ENCODE data around the gene VASN. TPM values are rescaled to one million over a fixed set of nuclear protein-coding genes. Genes with fewer than 3 reads are reported as not detected.

The VASN gene
- total RNA-seq, 2 donors from 2014 or later, result 10.4 to 12.1 TPM

DNA sequence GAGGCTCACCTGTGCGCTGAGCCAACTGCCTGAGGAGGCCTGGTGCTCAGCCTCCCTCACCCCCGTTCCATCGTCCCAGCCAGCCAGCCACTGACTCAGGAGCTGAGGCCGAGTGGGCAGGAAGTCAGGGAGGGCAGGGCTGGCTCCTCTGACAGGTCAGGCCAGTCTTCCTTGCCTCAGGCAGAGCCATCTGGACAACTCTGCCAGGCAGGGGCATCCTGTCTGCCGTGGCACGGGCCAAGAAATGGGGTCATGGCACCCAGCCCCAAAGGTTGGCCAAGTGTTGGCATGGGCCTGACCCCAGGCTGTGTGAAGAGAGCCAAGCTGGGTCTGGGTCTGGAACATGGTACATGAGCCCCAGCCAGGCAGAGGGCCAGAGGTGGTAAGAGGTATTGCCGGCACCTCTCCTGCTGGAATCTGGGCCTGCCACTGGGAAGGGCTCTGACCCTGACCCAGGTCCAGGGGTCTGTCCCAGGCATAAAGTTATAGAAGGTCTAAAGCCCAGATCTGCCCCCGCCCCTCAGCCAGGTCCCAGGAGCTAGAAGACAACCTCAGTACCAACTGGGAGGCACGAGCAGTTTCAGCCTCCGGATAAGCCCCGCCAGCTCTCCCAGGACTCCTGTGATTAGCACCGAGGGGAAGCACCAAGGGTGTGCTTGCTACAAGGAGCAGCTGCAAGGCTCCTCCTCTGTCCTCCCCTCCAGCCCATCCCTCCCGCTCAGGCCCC is 2.5 kb upstream of the VASN start:
- WGBS, 2 experiments (ENCODE audit: insufficient coverage in 1 of 2, insufficient read length in 1 of 2), result 86 to 93% methylated on average over 11 to 13 of the region's 13 CpGs
- Histone ChIP-seq H3K9me3 (ENCODE audit: control insufficient read depth, low read length) (no peaks in the 10 kb centered on the region), H3K27ac (ENCODE audit: low read depth, low read length) (no peak overlapping the region), H3K4me3 (ENCODE audit: low read length) (no peak overlapping the region), H3K4me1 (ENCODE audit: control insufficient read depth, insufficient read depth, low read length) (peaks cover 16% of the 10 kb centered on the region), H3K9ac (ENCODE audit: extremely low read depth, low read length, poor library complexity, severe bottlenecking) (no peak overlapping the region), H3K36me3 (ENCODE audit: control insufficient read depth, insufficient read depth, low read length) (no peaks in the 10 kb centered on the region), H3K27me3 (ENCODE audit: control insufficient read depth, insufficient read depth, low read length, poor library complexity, severe bottlenecking) (no peaks in the 10 kb centered on the region)
- no peaks in the 10 kb centered on the region for H3K9me3 Mint-ChIP-seq
- no peaks in the 10 kb centered on the region for H3K36me3 Mint-ChIP-seq (ENCODE audit: low read depth)
- TF ChIP-seq, protein P1, sequence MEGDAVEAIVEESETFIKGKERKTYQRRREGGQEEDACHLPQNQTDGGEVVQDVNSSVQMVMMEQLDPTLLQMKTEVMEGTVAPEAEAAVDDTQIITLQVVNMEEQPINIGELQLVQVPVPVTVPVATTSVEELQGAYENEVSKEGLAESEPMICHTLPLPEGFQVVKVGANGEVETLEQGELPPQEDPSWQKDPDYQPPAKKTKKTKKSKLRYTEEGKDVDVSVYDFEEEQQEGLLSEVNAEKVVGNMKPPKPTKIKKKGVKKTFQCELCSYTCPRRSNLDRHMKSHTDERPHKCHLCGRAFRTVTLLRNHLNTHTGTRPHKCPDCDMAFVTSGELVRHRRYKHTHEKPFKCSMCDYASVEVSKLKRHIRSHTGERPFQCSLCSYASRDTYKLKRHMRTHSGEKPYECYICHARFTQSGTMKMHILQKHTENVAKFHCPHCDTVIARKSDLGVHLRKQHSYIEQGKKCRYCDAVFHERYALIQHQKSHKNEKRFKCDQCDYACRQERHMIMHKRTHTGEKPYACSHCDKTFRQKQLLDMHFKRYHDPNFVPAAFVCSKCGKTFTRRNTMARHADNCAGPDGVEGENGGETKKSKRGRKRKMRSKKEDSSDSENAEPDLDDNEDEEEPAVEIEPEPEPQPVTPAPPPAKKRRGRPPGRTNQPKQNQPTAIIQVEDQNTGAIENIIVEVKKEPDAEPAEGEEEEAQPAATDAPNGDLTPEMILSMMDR (conservative IDR thresholded peaks at IDR 0.05), result no peak
- no peaks in the 10 kb centered on the region for H3K27me3 Mint-ChIP-seq (ENCODE audit: insufficient read depth)
- no peak overlapping the region for H3K27ac Mint-ChIP-seq
- H3K4me3 Mint-ChIP-seq, result no peak overlapping the region
- no peak for DNase-seq
- peaks cover 16% of the 10 kb centered on the region for H3K4me1 Mint-ChIP-seq

DNA sequence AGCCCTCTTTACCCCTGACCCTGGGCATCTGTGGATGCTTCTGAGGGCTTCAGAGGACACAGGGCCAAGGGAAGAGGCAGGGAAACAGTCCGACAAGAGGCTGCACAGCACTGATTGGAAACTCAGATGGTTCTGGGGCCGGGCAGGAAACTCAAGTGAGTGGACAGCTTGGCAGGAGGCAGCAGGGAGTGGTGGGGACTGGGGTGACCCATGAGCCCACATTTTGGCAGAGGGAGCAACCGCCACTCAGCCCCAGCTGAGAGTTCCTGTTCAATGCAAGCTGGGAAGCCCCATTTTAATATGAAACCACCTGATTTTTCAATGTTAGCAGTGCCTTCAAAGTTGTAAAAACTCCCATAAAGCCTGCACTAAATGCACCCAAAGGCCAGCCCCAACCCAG is 1.5 kb upstream of the VASN start:
- Mint-ChIP-seq H3K36me3 (ENCODE audit: low read depth) (no peaks in the 10 kb centered on the region), H3K27ac (no peak overlapping the region), H3K4me1 (peaks cover 21% of the 10 kb centered on the region), H3K9me3 (no peaks in the 10 kb centered on the region), H3K4me3 (no peak overlapping the region), H3K27me3 (ENCODE audit: insufficient read depth) (no peaks in the 10 kb centered on the region)
- H3K36me3 ChIP-seq (ENCODE audit: control insufficient read depth, insufficient read depth, low read length), result no peaks in the 10 kb centered on the region
- 87 to 91% methylated on average over 3 of the region's 3 CpGs for WGBS, 2 experiments (ENCODE audit: insufficient coverage in 1 of 2, insufficient read length in 1 of 2)
- no peaks in the 10 kb centered on the region for H3K27me3 ChIP-seq (ENCODE audit: control insufficient read depth, insufficient read depth, low read length, poor library complexity, severe bottlenecking)
- no peak for DNase-seq
- H3K27ac ChIP-seq (ENCODE audit: low read depth, low read length), result no peak overlapping the region
- no peak overlapping the region for H3K9ac ChIP-seq (ENCODE audit: extremely low read depth, low read length, poor library complexity, severe bottlenecking)
- TF ChIP-seq, protein P1 (conservative IDR thresholded peaks at IDR 0.05), result no peak
- H3K4me1 ChIP-seq (ENCODE audit: control insufficient read depth, insufficient read depth, low read length), result peaks cover 25% of the 10 kb centered on the region
- no peak overlapping the region for H3K4me3 ChIP-seq (ENCODE audit: low read length)
- H3K9me3 ChIP-seq (ENCODE audit: control insufficient read depth, low read length), result no peaks in the 10 kb centered on the region

DNA sequence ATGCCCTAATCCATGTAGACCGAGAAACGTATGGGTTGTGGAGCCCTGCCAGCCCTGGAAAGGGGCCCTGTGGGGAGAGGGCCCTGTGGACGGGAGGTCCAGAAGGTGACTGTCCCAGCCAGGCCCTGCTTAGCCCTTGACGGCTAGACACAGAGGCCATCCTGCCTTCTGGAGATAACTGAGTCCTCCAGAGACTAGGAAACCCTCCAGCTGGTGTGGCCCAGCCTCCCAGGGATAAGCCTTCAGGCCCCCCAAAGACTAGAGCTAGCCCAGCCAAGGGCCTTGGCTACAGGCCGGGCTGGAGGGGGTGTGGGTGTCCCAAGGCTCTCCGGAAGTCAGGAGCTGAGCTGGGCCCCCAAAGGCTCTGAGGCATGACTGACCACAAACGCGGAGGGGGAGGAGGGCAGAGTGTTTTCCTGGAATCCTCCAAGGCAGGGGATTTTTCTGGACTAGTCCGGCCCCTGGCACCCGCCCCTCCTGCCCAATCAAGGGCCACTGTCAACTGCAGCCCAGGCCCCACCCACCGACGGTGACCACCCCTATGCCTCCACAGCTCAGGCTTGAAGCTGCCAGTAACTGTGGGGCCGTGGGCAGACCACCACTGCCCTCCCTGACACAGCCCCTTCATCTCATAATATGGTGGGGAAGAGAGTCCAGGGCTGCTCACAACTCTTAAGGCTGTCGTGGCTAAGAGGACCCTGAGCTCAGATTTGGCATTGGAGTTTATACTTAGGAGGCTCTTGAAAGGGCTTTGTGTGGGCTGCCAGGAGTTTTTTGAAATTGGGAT is 885 bp upstream of the VASN start:
- H3K36me3 ChIP-seq (ENCODE audit: control insufficient read depth, insufficient read depth, low read length), result no peaks in the 10 kb centered on the region
- H3K4me1 ChIP-seq (ENCODE audit: control insufficient read depth, insufficient read depth, low read length), result peaks cover 25% of the 10 kb centered on the region
- Mint-ChIP-seq H3K27ac (no peak overlapping the region), H3K4me3 (no peak overlapping the region), H3K4me1 (peaks cover 21% of the 10 kb centered on the region), H3K27me3 (ENCODE audit: insufficient read depth) (no peaks in the 10 kb centered on the region), H3K36me3 (ENCODE audit: low read depth) (no peaks in the 10 kb centered on the region), H3K9me3 (no peaks in the 10 kb centered on the region)
- no peak overlapping the region for H3K4me3 ChIP-seq (ENCODE audit: low read length)
- whole genome bisulfite sequencing, 2 experiments (ENCODE audit: insufficient coverage in 1 of 2, insufficient read length in 1 of 2), result 88 to 90% methylated on average over 6 to 14 of the region's 14 CpGs
- DNase-seq, result no peak
- no peak overlapping the region for H3K9ac ChIP-seq (ENCODE audit: extremely low read depth, low read length, poor library complexity, severe bottlenecking)
- H3K27me3 ChIP-seq (ENCODE audit: control insufficient read depth, insufficient read depth, low read length, poor library complexity, severe bottlenecking), result no peaks in the 10 kb centered on the region
- H3K9me3 ChIP-seq (ENCODE audit: control insufficient read depth, low read length), result no peaks in the 10 kb centered on the region
- TF ChIP-seq, protein P1 (conservative IDR thresholded peaks at IDR 0.05), result no peak
- H3K27ac ChIP-seq (ENCODE audit: low read depth, low read length), result no peak overlapping the region
